HG02870 (cell line): Measurements from ENCODE around the gene RAB3IL1.

Experiments
- ATAC-seq: cut with Tn5 transposase; IDR thresholded peaks from one replicate; pipeline ENCODE4 v1.9.1; 2021; ENCODE audit warnings: mild to moderate bottlenecking, moderate library complexity; ENCODE audit not compliant: unreplicated experiment

RAB3IL1 gene

DNA sequence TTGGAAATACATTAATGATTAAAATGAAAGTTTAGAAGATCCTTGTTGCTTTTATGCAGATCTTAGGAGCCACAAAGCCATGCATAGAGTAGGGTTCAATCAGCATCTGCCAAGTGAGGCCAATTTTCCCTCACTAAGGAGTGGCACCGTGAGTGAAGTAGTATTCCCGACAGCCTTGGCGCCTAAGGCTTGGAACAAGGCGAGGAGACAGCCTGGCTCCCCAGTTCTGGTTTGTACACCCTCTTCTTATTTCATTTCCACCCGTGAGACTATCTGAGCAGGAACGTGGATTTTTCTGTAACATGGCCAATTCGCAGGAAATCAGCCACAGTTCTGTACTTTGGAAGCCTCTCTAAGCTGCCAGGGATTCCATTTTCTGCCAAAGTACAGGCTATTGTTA is 66.7 kb downstream of the RAB3IL1 start:
- no peak for ATAC-seq

DNA sequence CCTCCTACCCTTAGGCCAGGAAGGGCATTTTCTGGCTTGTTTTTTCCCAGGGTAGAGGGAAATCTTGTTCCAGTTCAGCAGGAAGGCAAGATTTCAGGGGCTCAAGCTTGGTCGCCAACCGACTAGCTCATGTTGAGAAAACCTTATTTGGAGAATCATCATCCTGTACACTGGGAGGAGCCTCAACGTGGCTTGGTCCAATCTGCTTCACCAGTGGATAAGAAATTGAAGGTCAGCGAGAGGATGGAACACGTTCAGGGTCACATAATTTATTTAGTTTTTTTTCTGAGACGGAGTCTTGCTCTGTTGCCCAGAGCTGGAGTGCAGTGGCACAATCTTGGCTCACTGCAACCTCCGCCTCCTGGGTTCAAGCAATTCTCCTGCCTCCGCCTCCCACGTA is 68.7 kb downstream of the RAB3IL1 start:
- no peak for ATAC-seq

DNA sequence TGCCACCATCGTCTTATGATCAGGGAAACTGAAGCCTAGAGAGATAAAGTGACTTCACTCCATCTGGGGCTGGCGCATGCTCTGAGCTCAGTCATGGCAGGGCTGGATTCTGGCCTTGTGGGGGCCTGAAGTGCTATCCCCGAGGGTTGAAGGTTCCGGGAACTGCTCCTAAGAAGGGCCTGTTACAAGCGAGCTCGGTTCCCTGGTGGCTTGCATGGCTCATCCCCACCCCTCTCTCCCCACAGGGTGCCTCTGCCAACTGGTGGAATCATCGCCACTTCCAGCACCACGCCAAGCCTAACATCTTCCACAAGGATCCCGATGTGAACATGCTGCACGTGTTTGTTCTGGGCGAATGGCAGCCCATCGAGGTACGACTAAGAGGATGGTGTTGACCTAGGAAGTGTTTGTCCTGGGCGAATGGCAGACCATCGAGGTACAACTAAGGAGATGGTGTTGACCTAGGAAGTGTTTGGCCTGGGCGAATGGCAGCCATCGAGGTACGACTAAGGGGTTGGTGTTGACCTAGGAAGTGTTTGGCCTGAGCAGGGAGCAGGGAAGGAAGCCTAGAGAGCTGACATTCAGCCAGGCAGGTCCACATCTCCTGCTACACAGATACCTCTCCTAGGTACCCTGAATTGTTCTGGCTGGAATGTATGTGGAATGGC is 69.3 kb downstream of the RAB3IL1 start:
- no peak for ATAC-seq
